CD14-positive monocyte (primary cell): ENCODE results near the gene OR10K2. TPM values are rescaled to one million over a fixed set of nuclear protein-coding genes. Genes with fewer than 3 reads are reported as not detected.

Experiments
- DNase-seq, 3 donors: peaks; one replicate each; pipeline ENCODE4 v3.0.0-alpha.2; 2011 to 2022
- H2AFZ ChIP-seq: 2 replicates; pipeline ENCODE4 v1.6.0; 2012; ENCODE audit warnings: mild to moderate bottlenecking, low read depth, low read length, inconsistent platforms; ENCODE audit not compliant: insufficient read depth, poor library complexity, severe bottlenecking
- H3K27ac ChIP-seq, 2 donors: 1 replicate in 1 of 2; 2 replicates in 1 of 2; pipeline ENCODE4 v1.5.1; 2012 to 2013; ENCODE audit warnings: low read length in 2 of 2, control low read depth in 1 of 2, inconsistent platforms in 1 of 2, low read depth in 1 of 2, mild to moderate bottlenecking in 1 of 2
- H3K27me3 ChIP-seq, 2 donors: one replicate each; pipeline versions ENCODE4 v1.6.0 to v1.6.1; 2011 to 2013; ENCODE audit warnings: low read length in 2 of 2; ENCODE audit not compliant: control insufficient read depth in 2 of 2, insufficient read depth in 2 of 2
- H3K36me3 ChIP-seq, 2 donors: replicated peaks in 1 of 2; 1 replicate in 1 of 2; 2 replicates in 1 of 2; pipeline versions ENCODE4 v1.5.1 to v1.6.1; 2012 to 2013; ENCODE audit warnings: low read length in 2 of 2, control low read depth in 1 of 2, inconsistent platforms in 1 of 2, mild to moderate bottlenecking in 1 of 2; ENCODE audit not compliant: insufficient read depth in 2 of 2, control insufficient read depth in 1 of 2
- H3K4me1 ChIP-seq, 2 donors: 1 replicate in 1 of 2; 2 replicates in 1 of 2; pipeline versions ENCODE4 v1.5.1 to v1.6.1; 2012 to 2013; ENCODE audit warnings: low read length in 2 of 2, control low read depth in 1 of 2, inconsistent platforms in 1 of 2, mild to moderate bottlenecking in 1 of 2, moderate library complexity in 1 of 2; ENCODE audit not compliant: insufficient read depth in 2 of 2, control insufficient read depth in 1 of 2
- H3K4me2 ChIP-seq: replicated peaks from 2 replicates; pipeline ENCODE3; 2012; ENCODE audit warnings: low read length, moderate library complexity, mild to moderate bottlenecking; ENCODE audit not compliant: poor library complexity, severe bottlenecking; ENCODE audit errors: extremely low read depth
- H3K4me3 ChIP-seq, 3 experiments: fragments of 200-600 bp in 1 of 3; sonication (generic) in 1 of 3; replicated peaks in 1 of 3; 1 replicate in 2 of 3; 2 replicates in 1 of 3; pipeline ENCODE4 v1.5.1; 2011 to 2013; ENCODE audit warnings: low read length in 3 of 3, mild to moderate bottlenecking in 3 of 3, control low read depth in 2 of 3, low read depth in 2 of 3, inconsistent platforms in 1 of 3, moderate library complexity in 1 of 3
- H3K79me2 ChIP-seq: 2 replicates; pipeline ENCODE4 v1.6.0; 2012; ENCODE audit warnings: mild to moderate bottlenecking, control low read depth, inconsistent platforms, low read length, moderate library complexity; ENCODE audit not compliant: insufficient read depth
- H3K9ac ChIP-seq: 2 replicates; pipeline ENCODE4 v1.6.0; 2017; ENCODE audit warnings: low read length, mild to moderate bottlenecking; ENCODE audit not compliant: insufficient read depth, poor library complexity, severe bottlenecking
- H3K9me3 ChIP-seq, 2 donors: replicated peaks in 1 of 2; 1 replicate in 1 of 2; 2 replicates in 1 of 2; pipeline versions ENCODE4 v1.5.1 to v1.6.1; 2012 to 2013; ENCODE audit warnings: low read length in 2 of 2, control low read depth in 1 of 2; ENCODE audit not compliant: control insufficient read depth in 1 of 2, insufficient read depth in 1 of 2
- H4K20me1 ChIP-seq: 2 replicates; pipeline ENCODE4 v1.6.0; 2012; ENCODE audit warnings: mild to moderate bottlenecking, low read length, control low read depth, moderate library complexity; ENCODE audit not compliant: insufficient read depth
- H3K27ac Mint-ChIP-seq, 7 donors: one replicate each; pipeline ENCODE4 v1.8.0; 2020; ENCODE audit warnings: mild to moderate bottlenecking in 7 of 7, mixed read lengths in 7 of 7, moderate library complexity in 6 of 7, inconsistent platforms in 2 of 7
- H3K27me3 Mint-ChIP-seq, 3 donors: one replicate each; pipeline ENCODE4 v1.8.0; 2021 to 2022; ENCODE audit warnings: low read depth in 3 of 3, mild to moderate bottlenecking in 3 of 3, mixed read lengths in 3 of 3, moderate library complexity in 3 of 3, inconsistent platforms in 1 of 3
- H3K36me3 Mint-ChIP-seq, 2 donors: one replicate each; pipeline ENCODE4 v1.8.0; 2020; ENCODE audit warnings: mixed read lengths in 2 of 2, inconsistent platforms in 1 of 2, mild to moderate bottlenecking in 1 of 2
- H3K4me1 Mint-ChIP-seq: one replicate; pipeline ENCODE4 v1.8.0; 2020; ENCODE audit warnings: mild to moderate bottlenecking, mixed read lengths
- H3K4me3 Mint-ChIP-seq, 2 donors: one replicate each; pipeline ENCODE4 v1.8.0; 2020; ENCODE audit warnings: mild to moderate bottlenecking in 2 of 2, mixed read lengths in 2 of 2, moderate library complexity in 1 of 2
- H3K9me3 Mint-ChIP-seq, 7 donors: one replicate each; pipeline ENCODE4 v1.8.0; 2020 to 2022; ENCODE audit warnings: mixed read lengths in 7 of 7, mild to moderate bottlenecking in 6 of 7, moderate library complexity in 6 of 7, inconsistent platforms in 2 of 7
- WGBS: methylation state at CpG from one replicate; pipeline ENCODE4 v1.1.5; 2013; ENCODE audit warnings: missing lambda C conversion rate; ENCODE audit not compliant: insufficient coverage; 5-methylcytosine and 5-hydroxymethylcytosine counted together
- intact Hi-C, 2 donors: fragments of 100-400 bp; cut with micrococcal nuclease; formaldehyde crosslinking; loops; one replicate each; pipeline versions ENCODE4 v1.15.0 to v1.15.1; 2023
- polyA plus RNA-seq, 3 donors: library from polyadenylated mRNA; depleted of rRNA in 1 of 3; unstranded in 2 of 3; stranded (reverse) in 1 of 3; fragments of 300-500 nt in 2 of 3; fragments of >200 nt in 1 of 3; fragmentation: Illumina TruSeq in 2 of 3; gene quantifications; 1 replicate in 2 of 3; 2 replicates in 1 of 3; pipeline ENCODE4 v1.2.3, GENCODE V29; 2012 to 2021
- TF ChIP-seq, protein P1 (sequence below): fragments of 200-600 bp; IDR thresholded peaks from one replicate; pipeline ENCODE4 v1.8.0; 2022; ENCODE audit warnings: antibody characterized with exemption, mild to moderate bottlenecking

Gene OR10K2
- polyA plus RNA-seq, 3 donors = not detected

DNA sequence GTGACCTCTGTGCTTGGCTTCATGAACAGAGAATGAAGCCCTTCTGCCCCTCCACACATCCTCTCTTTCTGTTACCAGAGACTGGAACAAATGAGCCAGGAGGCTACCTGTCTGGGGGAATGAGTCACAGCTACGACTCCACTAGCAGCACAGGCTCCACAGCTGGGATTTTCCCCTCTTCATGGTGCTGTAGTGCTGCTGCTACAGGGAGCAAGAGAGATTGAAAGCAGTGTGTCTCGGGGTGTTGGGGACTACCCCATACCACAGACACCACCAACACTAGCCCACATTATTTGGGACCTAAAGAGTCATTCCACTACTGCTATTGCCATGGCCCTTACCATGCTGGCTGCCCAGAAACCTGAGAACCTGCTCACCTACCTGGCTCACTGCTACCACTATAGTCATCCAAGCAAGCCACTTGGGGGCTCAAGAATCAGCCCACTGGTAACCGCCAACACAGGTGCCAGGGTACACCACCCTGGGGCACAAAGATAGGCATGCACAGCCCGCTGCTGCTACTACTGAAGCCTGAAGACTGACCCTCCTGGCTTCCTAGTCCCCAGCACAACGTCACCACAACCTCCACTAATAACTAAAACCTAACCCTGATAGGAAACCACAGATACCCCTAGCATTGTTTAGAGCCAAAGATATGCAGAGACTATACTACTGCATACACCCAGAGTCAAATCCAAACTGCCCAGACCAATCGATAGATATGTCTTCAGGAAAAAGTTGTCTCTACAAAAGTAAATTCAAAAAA, 54.7 kb downstream of the OR10K2 start:
- Mint-ChIP-seq H3K36me3 (peaks cover 0 to 4% of the 10 kb centered on the region in 2 donors), H3K4me1 (peaks cover 9% of the 10 kb centered on the region), H3K27me3 (peaks cover 3 to 7% (median 7%) of the 10 kb centered on the region in 3 donors), H3K9me3 (peaks cover 22 to 38% (median 33%) of the 10 kb centered on the region in 7 donors), H3K4me3 (no peak overlapping the region), H3K27ac (no peak overlapping the region)
- Histone ChIP-seq H3K36me3 (no peaks in the 10 kb centered on the region), H3K9me3 (peaks cover 27 to 29% of the 10 kb centered on the region in 2 donors), H3K9ac (no peak overlapping the region), H4K20me1 (no peaks in the 10 kb centered on the region), H3K27me3 (no peaks in the 10 kb centered on the region), H3K27ac (no peak overlapping the region), H3K4me2 (no peak overlapping the region), H3K4me1 (peaks cover 7 to 16% of the 10 kb centered on the region in 2 donors), H3K4me3 (no peak overlapping the region), H2AFZ (no peak overlapping the region), H3K79me2 (no peaks in the 10 kb centered on the region)
- WGBS = 100% methylated on average over 3 of the region's 6 CpGs
- DNase-seq = no peak
- intact Hi-C loops = no loop called here
- TF ChIP-seq, protein P1, sequence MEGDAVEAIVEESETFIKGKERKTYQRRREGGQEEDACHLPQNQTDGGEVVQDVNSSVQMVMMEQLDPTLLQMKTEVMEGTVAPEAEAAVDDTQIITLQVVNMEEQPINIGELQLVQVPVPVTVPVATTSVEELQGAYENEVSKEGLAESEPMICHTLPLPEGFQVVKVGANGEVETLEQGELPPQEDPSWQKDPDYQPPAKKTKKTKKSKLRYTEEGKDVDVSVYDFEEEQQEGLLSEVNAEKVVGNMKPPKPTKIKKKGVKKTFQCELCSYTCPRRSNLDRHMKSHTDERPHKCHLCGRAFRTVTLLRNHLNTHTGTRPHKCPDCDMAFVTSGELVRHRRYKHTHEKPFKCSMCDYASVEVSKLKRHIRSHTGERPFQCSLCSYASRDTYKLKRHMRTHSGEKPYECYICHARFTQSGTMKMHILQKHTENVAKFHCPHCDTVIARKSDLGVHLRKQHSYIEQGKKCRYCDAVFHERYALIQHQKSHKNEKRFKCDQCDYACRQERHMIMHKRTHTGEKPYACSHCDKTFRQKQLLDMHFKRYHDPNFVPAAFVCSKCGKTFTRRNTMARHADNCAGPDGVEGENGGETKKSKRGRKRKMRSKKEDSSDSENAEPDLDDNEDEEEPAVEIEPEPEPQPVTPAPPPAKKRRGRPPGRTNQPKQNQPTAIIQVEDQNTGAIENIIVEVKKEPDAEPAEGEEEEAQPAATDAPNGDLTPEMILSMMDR = no peak

Other genes starting within 250 kb of the OR10K2 start
- gene CD1D, start 245.3 kb downstream of the OR10K2 start, polyA plus RNA-seq = 100 to 1,000 TPM; 121 to 144 (median 134) TPM
- 1 to 10 TPM; 3.5 to 7.8 (median 7.7) TPM for gene CD1A, start 171.8 kb downstream of the OR10K2 start, polyA plus RNA-seq
- gene CD1C, start 136.3 kb downstream of the OR10K2 start, polyA plus RNA-seq = 10 to 100 TPM; 43.4 to 55.4 (median 45.8) TPM
- 1 to 10 TPM; 1.3 to 2.7 (median 2.3) TPM for gene CD1B, start 94.7 kb downstream of the OR10K2 start, polyA plus RNA-seq
- gene CD1E, start 72.3 kb downstream of the OR10K2 start, polyA plus RNA-seq = 1 to 10 TPM; 3.1 to 6.3 (median 3.3) TPM
- not detected for gene OR10T2, start 26.8 kb downstream of the OR10K2 start, polyA plus RNA-seq
- not detected for gene OR10K1, start 35.6 kb upstream of the OR10K2 start, polyA plus RNA-seq
- gene OR10R2, start 46.0 kb upstream of the OR10K2 start, polyA plus RNA-seq = not detected
- gene OR6Y1, start 128.2 kb upstream of the OR10K2 start, polyA plus RNA-seq = not detected
- gene OR6P1, start 144.3 kb upstream of the OR10K2 start, polyA plus RNA-seq = not detected
- gene OR10X1, start 153.7 kb upstream of the OR10K2 start, polyA plus RNA-seq = not detected
- gene OR10Z1, start 179.0 kb upstream of the OR10K2 start, polyA plus RNA-seq = not detected